K562 (cell line): ENCODE measurements around the gene CDK14. TPM values are rescaled to one million over a fixed set of nuclear protein-coding genes. Genes with fewer than 3 reads are reported as not detected.

Experiments
- ATAC-seq: fragments of 200-7000 bp; cut with Tn5 transposase; 3 replicates; pipeline ENCODE4 v1.9.1; 2020; ENCODE audit warnings: moderate library complexity
- BruUV-seq: library from RNA; stranded (reverse); fragments of 400-500 nt; replicated peaks from 2 replicates; lab custom pipeline; 2021; lab: Mats Ljungman, UMichigan
- CTCF ChIA-PET: fragments of 300-600 bp; formaldehyde crosslinking; extraction: SDS; loops from one replicate; lab custom pipeline; 2021; ENCODE audit warnings: low intra/inter-chr PET ratio; lab: Yijun Ruan, JAX
- POLR2A ChIA-PET: fragments of 300-600, 350-650 bp; sonication (Branson Sonifier 250); formaldehyde crosslinking; extraction: SDS; loops from one replicate; lab custom pipeline; 2021; ENCODE audit warnings: antibody characterized with exemption, inconsistent platforms; lab: Yijun Ruan, JAX
- DNase-seq, 4 experiments: peaks; one replicate each; pipeline versions ENCODE4 v3.0.0 to v3.0.0-alpha.2; 2011 to 2018; ENCODE audit warnings: low spot score in 3 of 4, mixed read lengths in 3 of 4; ENCODE audit errors: extremely low read depth in 1 of 4
- FAIRE-seq: peaks from 2 replicates; lab custom pipeline; 2011; peaks lifted over from hg19 to GRCh38; lab: Jason Lieb, UNC
- H2AFZ ChIP-seq: 2 replicates; pipeline ENCODE4 v1.6.0; 2011; ENCODE audit warnings: low read depth, low read length, control low read depth, inconsistent platforms
- H3K27ac ChIP-seq: fragments of 200-600 bp; 3 replicates; pipeline ENCODE4 v1.8.0; 2011; ENCODE audit warnings: low read depth, mild to moderate bottlenecking, control low read depth, inconsistent platforms, low read length, moderate library complexity, mixed read lengths; ENCODE audit errors: extremely low read depth
- H3K27me3 ChIP-seq, 2 experiments: fragments of 300-600 bp in 1 of 2; 2 replicates in 1 of 2; 3 replicates in 1 of 2; pipeline versions ENCODE4 v1.6.0 to v1.8.0; 2011; ENCODE audit warnings: inconsistent platforms in 2 of 2, low read length in 2 of 2, mild to moderate bottlenecking in 1 of 2, mixed read lengths in 1 of 2, moderate library complexity in 1 of 2; ENCODE audit not compliant: control insufficient read depth in 2 of 2, insufficient read depth in 2 of 2
- H3K36me3 ChIP-seq: fragments of 300-600 bp; 3 replicates; pipeline ENCODE4 v1.8.0; 2011; ENCODE audit warnings: mild to moderate bottlenecking, low read length, inconsistent platforms; ENCODE audit not compliant: control insufficient read depth, insufficient read depth
- H3K4me1 ChIP-seq, 2 experiments: fragments of 200-600 bp in 1 of 2; replicated peaks in 1 of 2; 2 replicates in 1 of 2; 3 replicates in 1 of 2; pipeline versions ENCODE4 v1.5.1 to v1.8.0; 2011; ENCODE audit warnings: inconsistent platforms in 2 of 2, low read length in 2 of 2, mild to moderate bottlenecking in 1 of 2, mixed read lengths in 1 of 2, moderate library complexity in 1 of 2; ENCODE audit not compliant: control insufficient read depth in 2 of 2, insufficient read depth in 2 of 2
- H3K4me2 ChIP-seq: 2 replicates; pipeline ENCODE4 v1.6.1; 2011; ENCODE audit warnings: low read length, control low read depth, inconsistent platforms, mixed read lengths; ENCODE audit not compliant: insufficient read depth
- H3K4me3 ChIP-seq: fragments of 200-600 bp; sonication (generic), shearing (Covaris generic); 2 replicates; pipeline ENCODE4 v1.5.1; 2016; ENCODE audit warnings: control low read depth, inconsistent platforms
- H3K79me2 ChIP-seq: fragments of 200-600 bp; 3 replicates; pipeline ENCODE4 v1.8.0; 2011; ENCODE audit warnings: low read length, inconsistent platforms; ENCODE audit not compliant: control insufficient read depth, insufficient read depth
- H3K9ac ChIP-seq, 2 experiments: 2 replicates each; pipeline versions ENCODE4 v1.6.0 to v1.6.1; 2011; ENCODE audit warnings: low read depth in 2 of 2, low read length in 2 of 2, control low read depth in 1 of 2, inconsistent platforms in 1 of 2, mild to moderate bottlenecking in 1 of 2, mixed read lengths in 1 of 2; ENCODE audit not compliant: insufficient read depth in 1 of 2
- H3K9me1 ChIP-seq: one replicate; pipeline ENCODE4 v1.6.0; 2011; ENCODE audit warnings: inconsistent platforms, mild to moderate bottlenecking, low read length, moderate library complexity; ENCODE audit not compliant: control insufficient read depth, insufficient read depth
- H3K9me3 ChIP-seq: replicated peaks from 2 replicates; pipeline ENCODE4 v1.5.1; 2011; ENCODE audit warnings: low read depth, low read length, inconsistent platforms; ENCODE audit not compliant: control insufficient read depth, insufficient read depth
- H4K20me1 ChIP-seq: replicated peaks from 2 replicates; pipeline ENCODE4 v1.6.1; 2011; ENCODE audit warnings: low read length, inconsistent platforms, mixed read lengths; ENCODE audit not compliant: control insufficient read depth, insufficient read depth
- CTCF ChIP-seq, 3 experiments: IDR thresholded peaks in 2 of 3; conservative IDR thresholded peaks in 1 of 3; 2 replicates each; pipeline ENCODE4 v1.5.1; 2011 to 2012; ENCODE audit warnings: low read length in 3 of 3, mild to moderate bottlenecking in 3 of 3, control low read depth in 2 of 3, improper control_type of control experiment in 1 of 3, inconsistent platforms in 1 of 3, low read depth in 1 of 3, mixed read lengths in 1 of 3, moderate library complexity in 1 of 3; ENCODE audit not compliant: insufficient read depth in 2 of 3
- RAD21 ChIP-seq, 2 experiments: fragments of 250-450 bp in 1 of 2; fragments of 450-650 bp in 1 of 2; sonication (Bioruptor Pico) in 1 of 2; formaldehyde crosslinking in 1 of 2; IDR thresholded peaks in 1 of 2; conservative IDR thresholded peaks in 1 of 2; 2 replicates each; pipeline versions ENCODE4 v1.4.0 to v1.8.0; 2020 to 2022; ENCODE audit warnings: mild to moderate bottlenecking in 2 of 2, moderate library complexity in 1 of 2
- REST ChIP-seq, 2 experiments: fragments of 450-650 bp; formaldehyde crosslinking in 1 of 2; IDR thresholded peaks; 2 replicates each; pipeline versions ENCODE4 v1.4.0 to v1.6.1; 2014 to 2020; ENCODE audit warnings: mild to moderate bottlenecking in 2 of 2, borderline replicate concordance in 1 of 2, low read depth in 1 of 2
- SMC3 ChIP-seq: conservative IDR thresholded peaks from 2 replicates; pipeline ENCODE4 v1.6.1; 2011; ENCODE audit warnings: low read depth, low read length, improper control_type of control experiment; ENCODE audit not compliant: insufficient read depth
- TRIM28 ChIP-seq: fragments of 450-650 bp; IDR thresholded peaks from 2 replicates; pipeline ENCODE4 v1.6.1; 2017
- WGBS: fragments of 100-300 bp; shearing (Covaris generic); methylation state at CpG from one replicate; pipeline ENCODE4 v1.1.6; 2016; ENCODE audit warnings: low coverage, mixed read lengths; ENCODE audit not compliant: insufficient coverage; ENCODE audit errors: missing lambda C conversion rate; 5-methylcytosine and 5-hydroxymethylcytosine counted together
- in situ Hi-C: fragments of 300-500 bp; cut with MboI; formaldehyde crosslinking; loops from 4 replicates; pipeline ENCODE4 v1.15.0; 2018; ENCODE audit warnings: inconsistent platforms, mixed read lengths
- intact Hi-C: fragments of 100-400 bp; cut with micrococcal nuclease; formaldehyde crosslinking; loops from 2 replicates; pipeline ENCODE4 v1.14.2; 2022
- polyA plus RNA-seq, 8 experiments: library from polyadenylated mRNA; depleted of rRNA in 4 of 8; stranded (reverse) in 5 of 8; unstranded in 3 of 8; fragments of >200 nt; fragmentation: Nextera tagmentation in 2 of 8; fragmentation: Illumina TruSeq in 1 of 8; extraction: Ambion mirVana in 2 of 8; extraction: Trizol in 1 of 8; gene quantifications; 2 replicates each; pipeline versions ENCODE4 v1.2.1 to v1.2.3, GENCODE V29; 2011 to 2014; ENCODE audit warnings: inconsistent platforms in 1 of 8, missing spikeins in 1 of 8
- total RNA-seq, 7 experiments: library from RNA; depleted of rRNA in 6 of 7; stranded (reverse); fragments of >200 nt in 6 of 7; fragmentation: Illumina TruSeq in 2 of 7; extraction: Trizol in 2 of 7; gene quantifications; 2 replicates each; pipeline versions ENCODE4 v1.2.1 to v1.2.3, GENCODE V29; 2011 to 2021; ENCODE audit warnings: low replicate concordance in 1 of 7

Gene CDK14
- total and polyA plus RNA-seq, 9 of the 15 experiments (the other 6 are each of a cell fraction or from before 2014, with no cell fraction given) = 0.03 to 0.91 (median 0.16) TPM

GRCh38 chr7:90629297-90629918, 33.3 kb downstream of the CDK14 start:
- Histone ChIP-seq H3K9me1 (no peaks in the 10 kb centered on the region), H3K27me3 (no peaks in the 10 kb centered on the region), H3K4me3 (no peak overlapping the region), H3K9me3 (no peaks in the 10 kb centered on the region), H3K9ac (no peak overlapping the region), H3K4me2 (no peak overlapping the region), H4K20me1 (no peaks in the 10 kb centered on the region), H2AFZ (no peak overlapping the region), H3K79me2 (no peaks in the 10 kb centered on the region), H3K4me1 (no peaks in the 10 kb centered on the region), H3K27ac (no peak overlapping the region), H3K36me3 (no peaks in the 10 kb centered on the region)
- intact Hi-C loops = loop anchor here (1.0 to 5.0 kb wide), 2 partner anchors 77 to 172 kb away; no protein-coding TSS in a partner anchor
- 0% methylated on average over 6 of the region's 6 CpGs for WGBS
- FAIRE-seq (peak; percentile 85), ATAC-seq (peak; percentile 92), DNase-seq (peak in 3 of 4 experiments; percentile 16 to 43 (median 37))
- BruUV-seq = no TSS peak
- ChIA-PET POLR2A (no interaction called here), CTCF (interaction anchor here (0.9 to 1.1 kb wide), 2 partner anchors 77 to 174 kb away, joined by 3 read pairs; no protein-coding TSS in a partner anchor)
- TF ChIP-seq SMC3 (peak; percentile 30; the same call in 1 of the 2 replicates), TRIM28 (no peak), CTCF (IDR thresholded peaks at IDR 0.05 in 2 of 3, conservative IDR thresholded peaks at IDR 0.05 in 1 of 3; ENCODE audit: insufficient read depth in 2 of 3, low read depth in 1 of 3, low read length in 3 of 3) (peak; percentile 34 to 69 (median 59); a peak in 4 of 6 replicates), RAD21 (CRISPR knock-in tag; conservative IDR thresholded peaks at IDR 0.05 in 1 of 2, IDR thresholded peaks at IDR 0.05 in 1 of 2) (peak in 1 of 2 experiments; percentile 26; a peak in 1 of 4 replicates), REST (IDR thresholded peaks at IDR 0.05; ENCODE audit: borderline replicate concordance) (peak; percentile 12; the same call in 1 of the 2 replicates), REST (CRISPR knock-in tag; IDR thresholded peaks at IDR 0.05; ENCODE audit: low read depth) (no peak)
- in situ Hi-C loops = no loop called here
